Vagina (tissue), 2 donors: ENCODE results near the gene LPO.

Experiments used
- POLR2A ChIP-seq, 2 donors: fragments of 450-650 bp; IDR thresholded peaks; one replicate each; pipeline ENCODE4 v1.6.1; 2017; ENCODE audit warnings: antibody characterized with exemption in 2 of 2, mild to moderate bottlenecking in 2 of 2, moderate library complexity in 2 of 2
- POLR2AphosphoS5 ChIP-seq, 2 donors: sonication (generic); formaldehyde crosslinking; IDR thresholded peaks; one replicate each; pipeline ENCODE4 v1.9.0; 2017; ENCODE audit warnings: antibody characterized with exemption in 2 of 2, mild to moderate bottlenecking in 2 of 2, low read depth in 1 of 2; ENCODE audit not compliant: insufficient read depth in 1 of 2
- TF ChIP-seq, protein P1 (sequence below), 3 experiments: fragments of 450-650 bp in 2 of 3; fragments of 200-600 bp in 1 of 3; sonication (generic) in 1 of 3; IDR thresholded peaks; one replicate each; pipeline ENCODE4 v1.5.1; 2017 to 2019; ENCODE audit warnings: antibody characterized with exemption in 3 of 3, mild to moderate bottlenecking in 2 of 3, moderate library complexity in 2 of 3

DNA sequence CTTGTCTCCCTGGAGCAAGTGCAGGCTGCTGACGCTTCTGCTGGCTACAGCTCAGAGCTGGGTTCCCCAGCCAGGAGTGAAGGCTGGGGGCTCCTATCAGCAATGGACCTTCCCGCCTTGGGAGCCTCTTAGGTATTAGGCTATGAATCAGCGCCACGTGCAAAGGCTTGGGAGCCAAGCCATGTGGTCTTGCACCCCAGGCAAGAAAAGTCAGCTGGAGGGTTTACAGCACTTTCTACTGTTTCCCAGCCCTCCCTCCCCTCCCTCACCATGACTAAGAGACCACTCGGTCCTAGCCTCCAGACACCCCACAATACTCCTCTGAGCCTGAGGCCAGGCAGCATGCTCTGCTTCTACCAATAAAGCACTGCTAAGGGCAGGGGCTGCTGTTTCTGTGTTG is 33.6 kb upstream of the LPO start:
- TF ChIP-seq, protein P1, sequence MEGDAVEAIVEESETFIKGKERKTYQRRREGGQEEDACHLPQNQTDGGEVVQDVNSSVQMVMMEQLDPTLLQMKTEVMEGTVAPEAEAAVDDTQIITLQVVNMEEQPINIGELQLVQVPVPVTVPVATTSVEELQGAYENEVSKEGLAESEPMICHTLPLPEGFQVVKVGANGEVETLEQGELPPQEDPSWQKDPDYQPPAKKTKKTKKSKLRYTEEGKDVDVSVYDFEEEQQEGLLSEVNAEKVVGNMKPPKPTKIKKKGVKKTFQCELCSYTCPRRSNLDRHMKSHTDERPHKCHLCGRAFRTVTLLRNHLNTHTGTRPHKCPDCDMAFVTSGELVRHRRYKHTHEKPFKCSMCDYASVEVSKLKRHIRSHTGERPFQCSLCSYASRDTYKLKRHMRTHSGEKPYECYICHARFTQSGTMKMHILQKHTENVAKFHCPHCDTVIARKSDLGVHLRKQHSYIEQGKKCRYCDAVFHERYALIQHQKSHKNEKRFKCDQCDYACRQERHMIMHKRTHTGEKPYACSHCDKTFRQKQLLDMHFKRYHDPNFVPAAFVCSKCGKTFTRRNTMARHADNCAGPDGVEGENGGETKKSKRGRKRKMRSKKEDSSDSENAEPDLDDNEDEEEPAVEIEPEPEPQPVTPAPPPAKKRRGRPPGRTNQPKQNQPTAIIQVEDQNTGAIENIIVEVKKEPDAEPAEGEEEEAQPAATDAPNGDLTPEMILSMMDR (IDR thresholded peaks at IDR 0.05): no peak
- TF ChIP-seq POLR2A (IDR thresholded peaks at IDR 0.05): no peak
- TF ChIP-seq POLR2AphosphoS5 (IDR thresholded peaks at IDR 0.05; ENCODE audit: insufficient read depth in 1 of 2, low read depth in 1 of 2): no peak
